NCI-H2196 treated with DMSO at 0.1 percent for 48 hours (cell line): Measurements from ENCODE around the gene ALK.

Source experiments
- DNase-seq: peaks from one replicate; lab custom pipeline; 2025; ENCODE audit not compliant: unreplicated experiment; lab: John Stamatoyannopoulos, UW

Gene ALK

GRCh38 chr2:29186817-29187216, 734.6 kb downstream of the ALK start:
- no peak for DNase-seq

GRCh38 chr2:29184531-29184930, 736.9 kb downstream of the ALK start:
- no peak for DNase-seq

GRCh38 chr2:29182920-29183319, 738.5 kb downstream of the ALK start:
- DNase-seq, result no peak

GRCh38 chr2:29182334-29182733, 739.1 kb downstream of the ALK start:
- DNase-seq, result no peak

- no peak for DNase-seq
Measured at GRCh38 chr2:29175338-29175737, 746.0 kb downstream of the ALK start.

GRCh38 chr2:29174937-29175336, 746.4 kb downstream of the ALK start:
- no peak for DNase-seq

GRCh38 chr2:29166242-29167039, 754.9 kb downstream of the ALK start:
- DNase-seq, result no peak

- no peak for DNase-seq
Measured at GRCh38 chr2:29165362-29166241, 755.8 kb downstream of the ALK start.

GRCh38 chr2:29164091-29164846, 757.1 kb downstream of the ALK start:
- no peak for DNase-seq

GRCh38 chr2:29162204-29162928, 759.0 kb downstream of the ALK start:
- DNase-seq, result no peak

GRCh38 chr2:29160184-29160583, 761.2 kb downstream of the ALK start:
- DNase-seq, result no peak

GRCh38 chr2:29159125-29159524, 762.3 kb downstream of the ALK start:
- no peak for DNase-seq

- no peak for DNase-seq
Measured at GRCh38 chr2:29157131-29157530, 764.3 kb downstream of the ALK start.

GRCh38 chr2:29155578-29155977, 765.8 kb downstream of the ALK start:
- no peak for DNase-seq

GRCh38 chr2:29154610-29155009, 766.8 kb downstream of the ALK start:
- no peak for DNase-seq

GRCh38 chr2:29147963-29148362, 773.4 kb downstream of the ALK start:
- DNase-seq, result no peak

- no peak for DNase-seq
Measured at GRCh38 chr2:29146197-29146596, 775.2 kb downstream of the ALK start.

- DNase-seq, result no peak
Measured at GRCh38 chr2:29143657-29144056, 777.7 kb downstream of the ALK start.
